Panc1 (cell line): ENCODE measurements around the gene NPLOC4. TPM values are rescaled to one million over a fixed set of nuclear protein-coding genes. Genes with fewer than 3 reads are reported as not detected.

Experiments used
- ATAC-seq: fragments of 200-7000 bp; cut with Tn5 transposase; 2 replicates; pipeline ENCODE4 v1.9.1; 2020; ENCODE audit warnings: mild to moderate bottlenecking, moderate library complexity
- BruUV-seq: library from RNA; stranded (reverse); fragments of 400-500 nt; replicated peaks from 2 replicates; lab custom pipeline; 2021; lab: Mats Ljungman, UMichigan
- CTCF ChIA-PET: fragments of 300-600 bp; sonication (Branson Sonifier 250); formaldehyde crosslinking; loops from one replicate; lab custom pipeline; 2022; ENCODE audit warnings: antibody characterized with exemption; lab: Charles Lee
- POLR2A ChIA-PET: fragments of 300-600 bp; sonication (Branson Sonifier 250); formaldehyde crosslinking; loops from one replicate; lab custom pipeline; 2022; ENCODE audit warnings: antibody characterized with exemption; lab: Charles Lee
- DNase-seq: peaks from one replicate; pipeline ENCODE4 v3.0.0-alpha.2; 2010; ENCODE audit warnings: low read depth, low spot score
- H3K27ac ChIP-seq: 2 replicates; pipeline ENCODE4 v1.5.1; 2011; ENCODE audit warnings: mild to moderate bottlenecking, low read length, inconsistent platforms
- H3K27me3 ChIP-seq: fragments of 200-500 bp; sonication (Bioruptor generic); 2 replicates; pipeline ENCODE4 v1.6.0; 2014; ENCODE audit warnings: low read length, inconsistent platforms; ENCODE audit not compliant: control insufficient read depth, insufficient read depth
- H3K36me3 ChIP-seq: fragments of 200-500 bp; sonication (Bioruptor generic); 2 replicates; pipeline ENCODE4 v1.5.1; 2014; ENCODE audit warnings: inconsistent platforms, mild to moderate bottlenecking, low read length, moderate library complexity; ENCODE audit not compliant: control insufficient read depth, insufficient read depth
- H3K4me1 ChIP-seq: 2 replicates; pipeline ENCODE4 v1.5.1; 2011; ENCODE audit warnings: inconsistent platforms, mild to moderate bottlenecking, low read length, moderate library complexity; ENCODE audit not compliant: control insufficient read depth, insufficient read depth
- H3K4me3 ChIP-seq, 2 experiments: 2 replicates each; pipeline ENCODE4 v1.5.1; 2011 to 2012; ENCODE audit warnings: low read depth in 2 of 2, low read length in 2 of 2, mild to moderate bottlenecking in 2 of 2, inconsistent platforms in 1 of 2, moderate library complexity in 1 of 2
- H3K9me3 ChIP-seq: fragments of 200-500 bp; sonication (Bioruptor generic); 2 replicates; pipeline ENCODE4 v1.5.1; 2014; ENCODE audit warnings: low read depth, mild to moderate bottlenecking, inconsistent platforms, low read length, moderate library complexity; ENCODE audit not compliant: control insufficient read depth, insufficient read depth
- POLR2AphosphoS5 ChIP-seq: IDR thresholded peaks from 2 replicates; pipeline ENCODE4 v1.6.1; 2012; ENCODE audit warnings: mild to moderate bottlenecking, low read depth, low read length, moderate library complexity
- TCF7L2 ChIP-seq: IDR thresholded peaks from 2 replicates; pipeline ENCODE4 v1.6.1; 2011; ENCODE audit warnings: mild to moderate bottlenecking, low read depth, low read length, inconsistent platforms
- in situ Hi-C: cut with HindIII; loops from 2 replicates; pipeline ENCODE4 v1.10.0; 2016; ENCODE audit warnings: low sequenced_read_pairs, low pct_unique_long_range_greater_than_20kb
- intact Hi-C: fragments of 100-400 bp; cut with micrococcal nuclease; formaldehyde crosslinking; loops from one replicate; pipeline ENCODE4 v1.10.0; 2022; ENCODE audit not compliant: unreplicated experiment
- total RNA-seq: library from RNA; stranded (reverse); gene quantifications from one replicate; pipeline ENCODE4 v1.2.1, GENCODE V29; 2021; ENCODE audit not compliant: unreplicated experiment
- TF ChIP-seq, protein P1 (sequence below): fragments of 450-650 bp; IDR thresholded peaks from 2 replicates; pipeline ENCODE4 v1.5.1; 2017; ENCODE audit warnings: mild to moderate bottlenecking
- TF ChIP-seq, protein P2 (sequence below), 2 experiments: IDR thresholded peaks; 2 replicates each; pipeline ENCODE4 v1.6.1; 2011 to 2012; ENCODE audit warnings: low read depth in 2 of 2, control low read depth in 1 of 2, low read length in 1 of 2, mild to moderate bottlenecking in 1 of 2, moderate library complexity in 1 of 2; ENCODE audit not compliant: insufficient read depth in 1 of 2

NPLOC4 gene
- total RNA-seq, 1 experiment from 2014 or later: 246 TPM

DNA sequence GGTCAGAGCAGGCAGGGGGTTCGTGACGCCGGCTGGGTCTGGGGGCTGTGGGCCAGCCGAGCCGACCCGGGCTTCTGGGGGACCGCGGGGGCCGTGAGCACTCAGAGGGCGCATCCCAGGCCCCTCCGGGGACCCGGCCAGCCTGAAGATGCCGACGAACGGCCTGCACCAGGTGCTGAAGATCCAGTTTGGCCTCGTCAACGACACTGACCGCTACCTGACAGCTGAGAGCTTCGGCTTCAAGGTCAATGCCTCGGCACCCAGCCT is 108.6 kb downstream of the NPLOC4 start:
- CTCF ChIA-PET: interaction anchor here (0.5 kb wide), 1 partner anchor 50 kb away, joined by 4 read pairs; no protein-coding TSS in a partner anchor

DNA sequence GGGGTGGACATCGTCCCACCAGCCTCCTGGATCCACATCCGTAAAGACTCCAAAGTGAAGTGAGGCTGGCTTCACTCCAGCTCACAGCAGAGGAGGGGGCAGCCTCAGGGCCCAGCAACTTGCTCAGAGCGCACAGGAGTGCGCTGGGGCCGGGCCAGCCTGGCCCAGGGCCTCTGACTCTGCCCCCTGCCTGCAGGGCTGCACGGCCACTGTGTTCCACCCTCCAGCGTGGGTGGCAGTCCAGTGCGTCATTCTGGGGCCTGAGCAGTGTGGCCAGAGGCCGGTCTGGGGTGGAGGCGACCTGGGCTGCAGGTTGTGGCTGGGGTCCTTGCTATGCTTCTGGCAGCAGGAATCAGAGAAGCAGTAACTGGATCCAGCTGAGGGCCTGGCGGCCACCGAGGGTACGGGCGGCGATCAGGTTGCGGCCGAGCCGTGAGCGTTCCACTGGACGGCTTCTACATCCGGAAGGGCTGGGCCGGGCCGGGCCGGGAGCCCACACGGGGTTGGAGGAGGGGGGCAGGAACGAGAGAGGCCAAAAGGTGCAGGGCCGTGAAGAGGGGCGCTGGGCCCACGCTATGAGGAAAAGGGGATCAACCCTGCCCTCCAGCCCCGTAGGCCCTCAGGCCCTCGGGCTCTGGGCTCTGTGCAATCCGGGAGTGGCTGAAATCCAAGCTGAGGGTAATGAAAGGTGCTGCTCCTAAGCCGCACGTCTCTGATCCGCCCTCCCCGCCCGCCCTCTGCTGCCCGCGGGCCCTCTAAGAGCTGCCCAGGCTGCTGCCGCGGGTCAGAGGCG is 109.1 kb downstream of the NPLOC4 start, which contains the start of gene FSCN2:
TSS of gene FSCN2 (plus strand) at position 787 of the 793 bp plus-strand sequence. CDS start 155 bp downstream, outside the sequence.
- no TSS peak for BruUV-seq
- in situ Hi-C loops: no loop called here
- POLR2A ChIA-PET: interaction anchor here (1.2 kb wide), 1 partner anchor 9 kb away, joined by 8 read pairs; no protein-coding TSS in a partner anchor
- H3K27me3 ChIP-seq: no peaks in the 10 kb centered on the region
- H3K4me3 ChIP-seq: no peak within 1 kb of the TSS
- ATAC-seq (peak; percentile 19), DNase-seq (no peak)
- no peaks in the 10 kb centered on the region for H3K36me3 ChIP-seq
- intact Hi-C loops: no loop called here
- no peaks in the 10 kb centered on the region for H3K9me3 ChIP-seq
- H3K27ac ChIP-seq: no peak within 1 kb of the TSS
- CTCF ChIA-PET: interaction anchor here (0.5 kb wide), 1 partner anchor 49 kb away, joined by 4 read pairs; no protein-coding TSS in a partner anchor
- H3K4me1 ChIP-seq: peaks cover 14% of the 10 kb centered on the region
- TF ChIP-seq POLR2AphosphoS5: peak; percentile 15; the same call in 1 of the 2 replicates
- TF ChIP-seq, protein P1, sequence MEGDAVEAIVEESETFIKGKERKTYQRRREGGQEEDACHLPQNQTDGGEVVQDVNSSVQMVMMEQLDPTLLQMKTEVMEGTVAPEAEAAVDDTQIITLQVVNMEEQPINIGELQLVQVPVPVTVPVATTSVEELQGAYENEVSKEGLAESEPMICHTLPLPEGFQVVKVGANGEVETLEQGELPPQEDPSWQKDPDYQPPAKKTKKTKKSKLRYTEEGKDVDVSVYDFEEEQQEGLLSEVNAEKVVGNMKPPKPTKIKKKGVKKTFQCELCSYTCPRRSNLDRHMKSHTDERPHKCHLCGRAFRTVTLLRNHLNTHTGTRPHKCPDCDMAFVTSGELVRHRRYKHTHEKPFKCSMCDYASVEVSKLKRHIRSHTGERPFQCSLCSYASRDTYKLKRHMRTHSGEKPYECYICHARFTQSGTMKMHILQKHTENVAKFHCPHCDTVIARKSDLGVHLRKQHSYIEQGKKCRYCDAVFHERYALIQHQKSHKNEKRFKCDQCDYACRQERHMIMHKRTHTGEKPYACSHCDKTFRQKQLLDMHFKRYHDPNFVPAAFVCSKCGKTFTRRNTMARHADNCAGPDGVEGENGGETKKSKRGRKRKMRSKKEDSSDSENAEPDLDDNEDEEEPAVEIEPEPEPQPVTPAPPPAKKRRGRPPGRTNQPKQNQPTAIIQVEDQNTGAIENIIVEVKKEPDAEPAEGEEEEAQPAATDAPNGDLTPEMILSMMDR: no peak

More for the DNA sequence above, 108.6 kb downstream of the NPLOC4 start:
- no peaks in the 10 kb centered on the region for H3K36me3 ChIP-seq
- in situ Hi-C loops: no loop called here
- peaks cover 11% of the 10 kb centered on the region for H3K4me1 ChIP-seq
- ATAC-seq (no peak), DNase-seq (no peak)
- intact Hi-C loops: no loop called here
- TF ChIP-seq POLR2AphosphoS5: 0 out of 2 replicates have a peak, but pooled peaks have one; percentile 5
- TF ChIP-seq TCF7L2: no peak
- H3K9me3 ChIP-seq: no peaks in the 10 kb centered on the region
- no peaks in the 10 kb centered on the region for H3K27me3 ChIP-seq
- H3K4me3 ChIP-seq: no peak overlapping the region
- H3K27ac ChIP-seq: no peak overlapping the region
- POLR2A ChIA-PET: interaction anchor here (1.2 kb wide), 1 partner anchor 10 kb away, joined by 8 read pairs; no protein-coding TSS in a partner anchor
- no TSS peak for BruUV-seq

DNA sequence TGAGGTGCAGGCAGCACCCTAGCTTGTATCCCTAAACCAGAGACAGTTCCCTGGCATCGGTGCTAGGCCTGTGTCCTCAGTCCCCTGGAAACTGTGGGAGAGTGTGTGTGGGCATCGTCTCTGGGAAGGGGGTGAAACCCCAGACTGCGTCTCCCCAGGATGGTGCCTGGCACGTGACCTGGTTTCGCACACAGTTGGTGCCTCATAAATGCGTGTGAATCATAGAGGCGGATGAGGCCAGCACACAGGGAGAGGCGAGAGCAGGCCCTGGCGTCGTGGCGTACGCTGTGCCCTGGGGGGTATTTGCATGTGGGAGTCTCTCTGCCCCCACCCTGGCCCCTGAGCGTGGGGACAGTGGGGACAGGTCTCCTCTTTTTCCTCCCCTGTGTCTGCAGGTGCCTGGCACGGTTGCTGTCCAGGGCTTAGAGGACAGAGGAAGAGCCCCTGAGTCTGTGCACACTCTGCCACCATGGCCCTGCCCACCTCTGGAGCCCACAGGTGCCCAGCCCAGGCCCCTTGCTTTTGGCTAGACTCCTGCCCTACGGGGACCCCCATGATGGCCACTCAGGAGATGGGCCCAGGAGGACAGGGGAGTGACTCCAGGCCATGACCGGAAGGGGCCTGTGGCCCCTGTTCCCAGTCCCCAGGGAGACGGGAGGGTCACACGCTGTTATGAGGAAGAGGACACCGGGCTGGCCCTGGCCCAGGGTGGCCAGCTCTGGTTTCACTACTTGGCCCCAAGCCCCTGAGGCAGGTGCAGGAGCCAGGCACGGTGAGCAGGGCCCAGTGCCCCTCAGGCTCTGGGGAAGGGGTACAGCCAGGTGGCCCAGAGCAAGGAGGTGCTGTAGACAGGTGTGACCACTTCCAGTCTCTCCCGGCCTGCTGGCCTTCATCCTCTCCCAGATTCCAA is 110.0 kb downstream of the NPLOC4 start:
- no peak overlapping the region for H3K27ac ChIP-seq
- no peak overlapping the region for H3K4me3 ChIP-seq
- in situ Hi-C loops: no loop called here
- no peaks in the 10 kb centered on the region for H3K9me3 ChIP-seq
- DNase-seq (no peak), ATAC-seq (peak; percentile 0)
- no peaks in the 10 kb centered on the region for H3K27me3 ChIP-seq
- peaks cover 14% of the 10 kb centered on the region for H3K4me1 ChIP-seq
- TF ChIP-seq, protein P2, sequence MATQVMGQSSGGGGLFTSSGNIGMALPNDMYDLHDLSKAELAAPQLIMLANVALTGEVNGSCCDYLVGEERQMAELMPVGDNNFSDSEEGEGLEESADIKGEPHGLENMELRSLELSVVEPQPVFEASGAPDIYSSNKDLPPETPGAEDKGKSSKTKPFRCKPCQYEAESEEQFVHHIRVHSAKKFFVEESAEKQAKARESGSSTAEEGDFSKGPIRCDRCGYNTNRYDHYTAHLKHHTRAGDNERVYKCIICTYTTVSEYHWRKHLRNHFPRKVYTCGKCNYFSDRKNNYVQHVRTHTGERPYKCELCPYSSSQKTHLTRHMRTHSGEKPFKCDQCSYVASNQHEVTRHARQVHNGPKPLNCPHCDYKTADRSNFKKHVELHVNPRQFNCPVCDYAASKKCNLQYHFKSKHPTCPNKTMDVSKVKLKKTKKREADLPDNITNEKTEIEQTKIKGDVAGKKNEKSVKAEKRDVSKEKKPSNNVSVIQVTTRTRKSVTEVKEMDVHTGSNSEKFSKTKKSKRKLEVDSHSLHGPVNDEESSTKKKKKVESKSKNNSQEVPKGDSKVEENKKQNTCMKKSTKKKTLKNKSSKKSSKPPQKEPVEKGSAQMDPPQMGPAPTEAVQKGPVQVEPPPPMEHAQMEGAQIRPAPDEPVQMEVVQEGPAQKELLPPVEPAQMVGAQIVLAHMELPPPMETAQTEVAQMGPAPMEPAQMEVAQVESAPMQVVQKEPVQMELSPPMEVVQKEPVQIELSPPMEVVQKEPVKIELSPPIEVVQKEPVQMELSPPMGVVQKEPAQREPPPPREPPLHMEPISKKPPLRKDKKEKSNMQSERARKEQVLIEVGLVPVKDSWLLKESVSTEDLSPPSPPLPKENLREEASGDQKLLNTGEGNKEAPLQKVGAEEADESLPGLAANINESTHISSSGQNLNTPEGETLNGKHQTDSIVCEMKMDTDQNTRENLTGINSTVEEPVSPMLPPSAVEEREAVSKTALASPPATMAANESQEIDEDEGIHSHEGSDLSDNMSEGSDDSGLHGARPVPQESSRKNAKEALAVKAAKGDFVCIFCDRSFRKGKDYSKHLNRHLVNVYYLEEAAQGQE (IDR thresholded peaks at IDR 0.05; ENCODE audit: insufficient read depth in 1 of 2, low read depth in 2 of 2, low read length in 1 of 2): peak in 1 of 2 experiments; percentile 4; a peak in 1 of 4 replicates
- TF ChIP-seq POLR2AphosphoS5 (peak; percentile 62; the same call in 1 of the 2 replicates), TCF7L2 (no peak)
- CTCF ChIA-PET: no interaction called here
- H3K36me3 ChIP-seq: no peaks in the 10 kb centered on the region
- no TSS peak for BruUV-seq
- POLR2A ChIA-PET: no interaction called here
- intact Hi-C loops: no loop called here
